Neural cell (in vitro differentiated cells): ENCODE measurements around the gene CDH4. TPM values are rescaled to one million over a fixed set of nuclear protein-coding genes. Genes with fewer than 3 reads are reported as not detected.

Source experiments
- H2AFZ ChIP-seq: fragments of 200-600, 300-800 bp; sonication (generic), shearing (Covaris generic); 2 replicates; pipeline ENCODE4 v1.6.0; 2014; ENCODE audit warnings: low read depth, mild to moderate bottlenecking, antibody characterized with exemption, low read length, moderate library complexity
- H3F3A ChIP-seq: fragments of 200-600 bp; shearing (Covaris generic); 2 replicates; pipeline ENCODE4 v1.6.1; 2016; ENCODE audit warnings: mild to moderate bottlenecking, moderate library complexity, mixed read lengths, antibody characterized with exemption, low read length; ENCODE audit not compliant: insufficient read depth, poor library complexity, severe bottlenecking
- H3K27ac ChIP-seq: fragments of 200-600, 300-800 bp; sonication (generic), shearing (Covaris generic); 2 replicates; pipeline ENCODE4 v1.5.1; 2014; ENCODE audit warnings: mild to moderate bottlenecking, low read length, moderate library complexity
- H3K27me3 ChIP-seq: fragments of 300-800, 200-600 bp; sonication (generic), shearing (Covaris generic); 2 replicates; pipeline ENCODE4 v1.6.0; 2014; ENCODE audit warnings: mild to moderate bottlenecking, low read depth, low read length, moderate library complexity; ENCODE audit not compliant: insufficient read depth
- H3K36me3 ChIP-seq: fragments of 300-800, 200-600 bp; sonication (generic), shearing (Covaris generic); 2 replicates; pipeline ENCODE4 v1.5.1; 2014; ENCODE audit warnings: mild to moderate bottlenecking, antibody characterized with exemption, low read length, moderate library complexity; ENCODE audit not compliant: insufficient read depth
- H3K4me2 ChIP-seq: fragments of 300-800, 200-600 bp; sonication (generic), shearing (Covaris generic); 2 replicates; pipeline ENCODE4 v1.6.0; 2014; ENCODE audit warnings: mild to moderate bottlenecking, low read length
- H3K4me3 ChIP-seq: fragments of 300-800, 200-600 bp; sonication (generic), shearing (Covaris generic); 2 replicates; pipeline ENCODE4 v1.5.1; 2014; ENCODE audit warnings: mild to moderate bottlenecking, low read length, moderate library complexity
- H3K79me2 ChIP-seq: fragments of 200-600 bp; shearing (Covaris generic); replicated peaks from 2 replicates; pipeline ENCODE4 v1.6.0; 2014; ENCODE audit warnings: mild to moderate bottlenecking, low read length, moderate library complexity; ENCODE audit not compliant: insufficient read depth
- H3K9ac ChIP-seq: fragments of 300-800, 200-600 bp; sonication (generic), shearing (Covaris generic); 2 replicates; pipeline ENCODE4 v1.6.1; 2016; ENCODE audit warnings: mild to moderate bottlenecking, low read length, mixed read lengths
- H3K9me2 ChIP-seq: fragments of 200-600 bp; shearing (Covaris generic); 2 replicates; pipeline ENCODE4 v1.6.1; 2016; ENCODE audit warnings: mild to moderate bottlenecking, low read length, mixed read lengths; ENCODE audit not compliant: insufficient read depth
- H3K9me3 ChIP-seq: fragments of 200-600, 300-800 bp; sonication (generic), shearing (Covaris generic); 2 replicates; pipeline ENCODE4 v1.6.1; 2016; ENCODE audit warnings: mild to moderate bottlenecking, mixed run types, low read length, moderate library complexity, mixed read lengths
- H4K20me1 ChIP-seq: fragments of 200-600 bp; shearing (Covaris generic); 2 replicates; pipeline ENCODE4 v1.6.1; 2016; ENCODE audit warnings: mild to moderate bottlenecking, mixed run types; ENCODE audit not compliant: insufficient read depth
- CTCF ChIP-seq: fragments of 450-650 bp; IDR thresholded peaks from 2 replicates; pipeline ENCODE4 v1.5.1; 2014; ENCODE audit warnings: antibody characterized with exemption, mild to moderate bottlenecking, moderate library complexity; ENCODE audit not compliant: poor library complexity, severe bottlenecking
- EP300 ChIP-seq: fragments of 450-650 bp; conservative IDR thresholded peaks from 2 replicates; pipeline ENCODE4 v1.6.1; 2014; ENCODE audit warnings: antibody characterized with exemption, mild to moderate bottlenecking, moderate library complexity; ENCODE audit not compliant: poor library complexity, severe bottlenecking
- EZH2 ChIP-seq: fragments of 200-600, 300-800 bp; shearing (Covaris generic), sonication (generic); IDR thresholded peaks from 2 replicates; pipeline ENCODE4 v1.6.1; 2014; ENCODE audit warnings: antibody characterized with exemption, low read length, borderline replicate concordance, mild to moderate bottlenecking; ENCODE audit not compliant: insufficient read depth, poor library complexity, severe bottlenecking
- MXI1 ChIP-seq: fragments of 450-650 bp; conservative IDR thresholded peaks from 2 replicates; pipeline ENCODE4 v1.6.1; 2014; ENCODE audit warnings: antibody characterized with exemption, mild to moderate bottlenecking; ENCODE audit not compliant: poor library complexity, severe bottlenecking
- POLR2AphosphoS5 ChIP-seq: IDR thresholded peaks from 2 replicates; pipeline ENCODE4 v1.6.1; 2012
- RAD21 ChIP-seq: fragments of 450-650 bp; conservative IDR thresholded peaks from 2 replicates; pipeline ENCODE4 v1.6.1; 2014; ENCODE audit warnings: antibody characterized with exemption, mild to moderate bottlenecking, moderate library complexity
- REST ChIP-seq: IDR thresholded peaks from 2 replicates; pipeline ENCODE4 v1.6.1; 2012; ENCODE audit warnings: borderline replicate concordance
- SMC3 ChIP-seq: fragments of 450-650 bp; conservative IDR thresholded peaks from 2 replicates; pipeline ENCODE4 v1.6.1; 2014; ENCODE audit warnings: antibody characterized with exemption, mild to moderate bottlenecking, moderate library complexity; ENCODE audit not compliant: poor library complexity
- TAF1 ChIP-seq: IDR thresholded peaks from 2 replicates; pipeline ENCODE4 v1.6.1; 2012; ENCODE audit warnings: low read depth
- polyA plus RNA-seq: library from polyadenylated mRNA; depleted of rRNA; stranded (reverse); fragments of >200 nt; gene quantifications from 2 replicates; pipeline ENCODE4 v1.2.3, GENCODE V29; 2014

CDH4 gene
- polyA plus RNA-seq, 1 donor from 2014 or later = 24.6 TPM

GRCh38 chr20:61879694-61880093, 627.6 kb downstream of the CDH4 start:
- H3K4me2 ChIP-seq = no peak overlapping the region
- no peaks in the 10 kb centered on the region for H4K20me1 ChIP-seq
- no peaks in the 10 kb centered on the region for H3K9me2 ChIP-seq
- no peaks in the 10 kb centered on the region for H3K79me2 ChIP-seq
- H2AFZ ChIP-seq = no peak overlapping the region
- no peak overlapping the region for H3K4me3 ChIP-seq
- no peaks in the 10 kb centered on the region for H3F3A ChIP-seq
- H3K9me3 ChIP-seq = no peaks in the 10 kb centered on the region
- H3K36me3 ChIP-seq = no peaks in the 10 kb centered on the region
- no peaks in the 10 kb centered on the region for H3K27me3 ChIP-seq
- TF ChIP-seq REST (no peak), TAF1 (no peak), EZH2 (no peak), SMC3 (no peak), POLR2AphosphoS5 (no peak), RAD21 (no peak), CTCF (no peak), MXI1 (no peak), EP300 (no peak)
- H3K27ac ChIP-seq = no peak overlapping the region
- H3K9ac ChIP-seq = no peak overlapping the region

GRCh38 chr20:61880706-61881105, 628.6 kb downstream of the CDH4 start:
- Histone ChIP-seq H3K36me3 (no peaks in the 10 kb centered on the region), H3K9me3 (no peaks in the 10 kb centered on the region), H3K4me2 (no peak overlapping the region), H3K27me3 (no peaks in the 10 kb centered on the region), H3K9ac (no peak overlapping the region), H3K4me3 (no peak overlapping the region), H3F3A (no peaks in the 10 kb centered on the region), H3K79me2 (no peaks in the 10 kb centered on the region), H2AFZ (no peak overlapping the region), H4K20me1 (no peaks in the 10 kb centered on the region), H3K9me2 (no peaks in the 10 kb centered on the region), H3K27ac (no peak overlapping the region)
- TF ChIP-seq EZH2 (no peak), REST (no peak), CTCF (no peak), EP300 (no peak), RAD21 (no peak), SMC3 (no peak), MXI1 (no peak), POLR2AphosphoS5 (no peak), TAF1 (no peak)
